Natural killer cell treated with Interleukin-12 subunit alpha and Interleukin-12 subunit beta and Interleukin-15 and Interleukin-18, amount 100 ng/mL, for 72 hours (primary cell): ENCODE results near the gene NABP2. TPM values are rescaled to one million over a fixed set of nuclear protein-coding genes. Genes with fewer than 3 reads are reported as not detected.

ENCODE experiments used
- ATAC-seq, 2 donors: fragments of 150-1000 bp; cut with Tn5 transposase in 1 of 2; sonication (Bioruptor Pico), chemical (Tn5 transposase) in 1 of 2; 2 replicates each; pipeline ENCODE4 v1.10.0; 2021
- DNase-seq: peaks from one replicate; pipeline ENCODE4 v3.0.0; 2022; ENCODE audit warnings: low spot score
- H3K27ac Mint-ChIP-seq, 2 donors: 1 replicate in 1 of 2; 2 replicates in 1 of 2; pipeline ENCODE4 v1.8.0; 2022; ENCODE audit warnings: mixed read lengths in 2 of 2, mild to moderate bottlenecking in 1 of 2, moderate library complexity in 1 of 2
- H3K27me3 Mint-ChIP-seq, 2 donors: 1 replicate in 1 of 2; 2 replicates in 1 of 2; pipeline ENCODE4 v1.8.0; 2022; ENCODE audit warnings: mixed read lengths in 2 of 2
- H3K36me3 Mint-ChIP-seq: one replicate; pipeline ENCODE4 v1.8.0; 2022; ENCODE audit warnings: mixed read lengths
- H3K4me1 Mint-ChIP-seq, 2 donors: 1 replicate in 1 of 2; 2 replicates in 1 of 2; pipeline ENCODE4 v1.8.0; 2022; ENCODE audit warnings: low read depth in 2 of 2, mixed read lengths in 2 of 2, mild to moderate bottlenecking in 1 of 2
- H3K4me3 Mint-ChIP-seq: one replicate; pipeline ENCODE4 v1.8.0; 2022; ENCODE audit warnings: mixed read lengths
- H3K9me3 Mint-ChIP-seq: 2 replicates; pipeline ENCODE4 v1.8.0; 2022; ENCODE audit warnings: mixed read lengths
- total RNA-seq, 2 donors: library from RNA; stranded (reverse); gene quantifications; one replicate each; pipeline ENCODE4 v1.2.3, GENCODE V29; 2022

The NABP2 gene
- total RNA-seq, 2 donors from 2014 or later: 66.3 to 81.6 TPM

- H3K27me3 Mint-ChIP-seq: no peaks in the 10 kb centered on the region
- no peak for DNase-seq
Observed at GRCh38 chr12:56198836-56199235, 25.3 kb upstream of the NABP2 start.

GRCh38 chr12:56202366-56202765, 21.8 kb upstream of the NABP2 start:
- Mint-ChIP-seq H3K9me3 (no peaks in the 10 kb centered on the region), H3K4me3 (no peak overlapping the region), H3K27ac (peak overlapping the region in 1 of 2 donors; percentile 58), H3K27me3 (no peaks in the 10 kb centered on the region), H3K36me3 (peaks cover 13% of the 10 kb centered on the region), H3K4me1 (peaks cover 0 to 7% of the 10 kb centered on the region in 2 donors)
- no peak for DNase-seq
- no peak for ATAC-seq

More at GRCh38 chr12:56198836-56199235, 25.3 kb upstream of the NABP2 start:
- Mint-ChIP-seq H3K36me3 (no peaks in the 10 kb centered on the region), H3K9me3 (no peaks in the 10 kb centered on the region), H3K4me3 (no peak overlapping the region), H3K4me1 (no peaks in the 10 kb centered on the region), H3K27ac (no peak overlapping the region)
- no peak for ATAC-seq

- Mint-ChIP-seq H3K36me3 (peaks cover 17% of the 10 kb centered on the region), H3K4me3 (no peak overlapping the region), H3K27ac (peak overlapping the region in 1 of 2 donors; percentile 58), H3K27me3 (no peaks in the 10 kb centered on the region), H3K9me3 (no peaks in the 10 kb centered on the region), H3K4me1 (peaks cover 0 to 7% of the 10 kb centered on the region in 2 donors)
- DNase-seq (no peak), ATAC-seq (no peak)
Observed at GRCh38 chr12:56202838-56203237, 21.3 kb upstream of the NABP2 start.

- Mint-ChIP-seq H3K9me3 (no peaks in the 10 kb centered on the region), H3K36me3 (peaks cover 17% of the 10 kb centered on the region), H3K27ac (peak overlapping the region in 1 of 2 donors; percentile 4), H3K4me1 (peaks cover 0 to 7% of the 10 kb centered on the region in 2 donors), H3K27me3 (no peaks in the 10 kb centered on the region), H3K4me3 (no peak overlapping the region)
- ATAC-seq: no peak
- DNase-seq: no peak
Observed at GRCh38 chr12:56204275-56204674, 19.9 kb upstream of the NABP2 start.

- Mint-ChIP-seq H3K27me3 (no peaks in the 10 kb centered on the region), H3K4me3 (no peak overlapping the region), H3K4me1 (peaks cover 0 to 7% of the 10 kb centered on the region in 2 donors), H3K27ac (no peak overlapping the region), H3K36me3 (peaks cover 17% of the 10 kb centered on the region), H3K9me3 (no peaks in the 10 kb centered on the region)
- DNase-seq (no peak), ATAC-seq (no peak)
Observed at GRCh38 chr12:56205445-56205844, 18.7 kb upstream of the NABP2 start.

- H3K27me3 Mint-ChIP-seq: no peaks in the 10 kb centered on the region
- H3K4me3 Mint-ChIP-seq: no peak overlapping the region
- H3K27ac Mint-ChIP-seq: no peak overlapping the region
- peaks cover 0 to 7% of the 10 kb centered on the region in 2 donors for H3K4me1 Mint-ChIP-seq
- H3K9me3 Mint-ChIP-seq: no peaks in the 10 kb centered on the region
- DNase-seq (no peak), ATAC-seq (peak; percentile 59 to 62)
- peaks cover 22% of the 10 kb centered on the region for H3K36me3 Mint-ChIP-seq
Observed at GRCh38 chr12:56206452-56207166, 17.5 kb upstream of the NABP2 start.

- Mint-ChIP-seq H3K4me1 (peaks cover 0 to 7% of the 10 kb centered on the region in 2 donors), H3K27ac (no peak overlapping the region), H3K9me3 (no peaks in the 10 kb centered on the region), H3K27me3 (no peaks in the 10 kb centered on the region), H3K36me3 (peaks cover 22% of the 10 kb centered on the region), H3K4me3 (no peak overlapping the region)
- DNase-seq (no peak), ATAC-seq (no peak)
Observed at GRCh38 chr12:56208006-56208405, 16.1 kb upstream of the NABP2 start.

GRCh38 chr12:56212361-56212760, 11.8 kb upstream of the NABP2 start:
- Mint-ChIP-seq H3K9me3 (no peaks in the 10 kb centered on the region), H3K36me3 (peaks cover 22% of the 10 kb centered on the region), H3K27me3 (no peaks in the 10 kb centered on the region), H3K4me3 (no peak overlapping the region), H3K4me1 (peaks cover 0 to 7% of the 10 kb centered on the region in 2 donors), H3K27ac (no peak overlapping the region)
- ATAC-seq: no peak
- no peak for DNase-seq

- no peak for DNase-seq
- Mint-ChIP-seq H3K36me3 (peaks cover 19% of the 10 kb centered on the region), H3K4me1 (peaks cover 0 to 7% of the 10 kb centered on the region in 2 donors), H3K4me3 (no peak overlapping the region), H3K27ac (no peak overlapping the region), H3K9me3 (no peaks in the 10 kb centered on the region), H3K27me3 (no peaks in the 10 kb centered on the region)
- ATAC-seq: no peak
Observed at GRCh38 chr12:56213878-56214277, 10.3 kb upstream of the NABP2 start.

GRCh38 chr12:56216461-56216860, 7.7 kb upstream of the NABP2 start:
- no peaks in the 10 kb centered on the region for H3K27me3 Mint-ChIP-seq

GRCh38 chr12:56219840-56220239, 4.3 kb upstream of the NABP2 start:
- ATAC-seq (no peak), DNase-seq (no peak)
- H3K4me3 Mint-ChIP-seq: no peak overlapping the region
- H3K27me3 Mint-ChIP-seq: no peaks in the 10 kb centered on the region
- H3K27ac Mint-ChIP-seq: no peak overlapping the region
- H3K9me3 Mint-ChIP-seq: no peaks in the 10 kb centered on the region
- H3K4me1 Mint-ChIP-seq: peaks cover 33 to 38% of the 10 kb centered on the region in 2 donors
- peaks cover 6% of the 10 kb centered on the region for H3K36me3 Mint-ChIP-seq

More at GRCh38 chr12:56216461-56216860, 7.7 kb upstream of the NABP2 start:
- Mint-ChIP-seq H3K4me3 (no peak overlapping the region), H3K4me1 (peaks cover 11 to 16% of the 10 kb centered on the region in 2 donors), H3K27ac (no peak overlapping the region), H3K36me3 (peaks cover 15% of the 10 kb centered on the region), H3K9me3 (no peaks in the 10 kb centered on the region)
- no peak for DNase-seq
- ATAC-seq: no peak

GRCh38 chr12:56220611-56221231, 3.4 kb upstream of the NABP2 start:
- Mint-ChIP-seq H3K4me1 (peaks cover 38 to 47% of the 10 kb centered on the region in 2 donors), H3K27me3 (no peaks in the 10 kb centered on the region), H3K27ac (peak overlapping the region; percentile 98 to 100), H3K36me3 (no peaks in the 10 kb centered on the region), H3K4me3 (peak overlapping the region; percentile 99), H3K9me3 (no peaks in the 10 kb centered on the region)
- no peak for ATAC-seq
- no peak for DNase-seq

GRCh38 chr12:56221232-56221756, 2.8 kb upstream of the NABP2 start:
- no peak for DNase-seq

More at GRCh38 chr12:56221232-56221756, 2.8 kb upstream of the NABP2 start:
- peak; percentile 42 to 64 for ATAC-seq
- H3K4me1 Mint-ChIP-seq: peaks cover 38 to 48% of the 10 kb centered on the region in 2 donors
- H3K9me3 Mint-ChIP-seq: no peaks in the 10 kb centered on the region
- H3K36me3 Mint-ChIP-seq: no peaks in the 10 kb centered on the region
- H3K4me3 Mint-ChIP-seq: peak overlapping the region; percentile 99
- H3K27me3 Mint-ChIP-seq: no peaks in the 10 kb centered on the region
- peak overlapping the region; percentile 98 to 100 for H3K27ac Mint-ChIP-seq
